ENCODE data around the gene NUP43. TPM values are rescaled to one million over a fixed set of nuclear protein-coding genes. Genes with fewer than 3 reads are reported as not detected.
A peak's percentile ranks its signal among the peaks of the same experiment; 100 is the strongest.
"Not testable (repeated sequence)": the region's sequence is repeated elsewhere in the genome, so short reads cannot be mapped to it uniquely, and the experiment has no call there.

The NUP43 gene
- total and polyA plus RNA-seq, 5 donors from 2014 or later, result 4.0 to 22.4 (median 6.1) TPM

- Mint-ChIP-seq H3K27me3 (no peaks in the 10 kb centered on the region), H3K9me3 (no peaks in the 10 kb centered on the region), H3K4me3 (no peak overlapping the region), H3K27ac (no peak overlapping the region), H3K36me3 (no peaks in the 10 kb centered on the region), H3K4me1 (peaks cover 25 to 43% (median 30%) of the 10 kb centered on the region in 4 donors)
- Histone ChIP-seq H3K4me1 (ENCODE audit: control insufficient read depth, insufficient read depth, low read length, poor library complexity, severe bottlenecking) (peaks cover 16% of the 10 kb centered on the region), H3K36me3 (ENCODE audit: control insufficient read depth, insufficient read depth, low read length) (no peaks in the 10 kb centered on the region), H3K27me3 (ENCODE audit: control insufficient read depth, insufficient read depth, low read length) (no peaks in the 10 kb centered on the region), H3K9me3 (ENCODE audit: control insufficient read depth in 2 of 2, low read length in 2 of 2) (no peaks in the 10 kb centered on the region), H3K4me3 (ENCODE audit: low read depth, low read length) (no peak overlapping the region), H3K27ac (ENCODE audit: insufficient read depth, low read length, poor library complexity, severe bottlenecking) (no peak overlapping the region)
- DNase-seq, result no peak
- ATAC-seq (ENCODE audit: low read depth in 2 of 2), result no peak
Measured at GRCh38 chr6:149754548-149754947, 8.2 kb upstream of the NUP43 start.

DNA sequence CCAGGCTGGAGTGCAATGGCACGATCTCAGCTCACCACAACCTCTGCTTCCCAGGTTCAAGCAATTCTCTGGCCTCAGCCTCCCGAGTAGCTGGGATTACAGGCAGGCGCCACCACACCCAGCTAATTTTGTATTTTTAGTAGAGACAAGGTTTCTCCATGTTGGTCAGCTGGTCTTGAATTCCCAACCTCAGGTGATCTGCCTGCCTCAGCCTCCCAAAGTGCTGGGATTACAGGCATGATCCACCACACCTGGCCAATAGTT lies 7.0 kb upstream of the NUP43 start:
- H3K27me3 Mint-ChIP-seq, result not testable (repeated sequence)

GRCh38 chr6:149752600-149753373 lies 6.5 kb upstream of the NUP43 start:
- Mint-ChIP-seq H3K36me3 (no peaks in the 10 kb centered on the region), H3K9me3 (no peaks in the 10 kb centered on the region), H3K27me3 (no peaks in the 10 kb centered on the region), H3K27ac (no peak overlapping the region), H3K4me1 (peaks cover 24 to 46% (median 28%) of the 10 kb centered on the region in 4 donors), H3K4me3 (peak overlapping the region in 3 of 4 donors; percentile 64 to 77 (median 73))
- Histone ChIP-seq H3K4me1 (ENCODE audit: control insufficient read depth, insufficient read depth, low read length, poor library complexity, severe bottlenecking) (peaks cover 16% of the 10 kb centered on the region), H3K27me3 (ENCODE audit: control insufficient read depth, insufficient read depth, low read length) (no peaks in the 10 kb centered on the region), H3K4me3 (ENCODE audit: low read depth, low read length) (no peak overlapping the region), H3K36me3 (ENCODE audit: control insufficient read depth, insufficient read depth, low read length) (no peaks in the 10 kb centered on the region), H3K9me3 (ENCODE audit: control insufficient read depth in 2 of 2, low read length in 2 of 2) (no peaks in the 10 kb centered on the region), H3K27ac (ENCODE audit: insufficient read depth, low read length, poor library complexity, severe bottlenecking) (no peak overlapping the region)
- DNase-seq (no peak), ATAC-seq (ENCODE audit: low read depth in 2 of 2) (no peak)

More for the DNA sequence above, 7.0 kb upstream of the NUP43 start:
- not testable (repeated sequence) for DNase-seq; H3K27me3 ChIP-seq (ENCODE audit: control insufficient read depth, insufficient read depth, low read length); H3K36me3 Mint-ChIP-seq; H3K36me3 ChIP-seq (ENCODE audit: control insufficient read depth, insufficient read depth, low read length); H3K9me3 Mint-ChIP-seq; H3K9me3 ChIP-seq (ENCODE audit: control insufficient read depth in 2 of 2, low read length in 2 of 2); H3K27ac Mint-ChIP-seq; H3K4me3 ChIP-seq (ENCODE audit: low read depth, low read length); H3K4me3 Mint-ChIP-seq; H3K27ac ChIP-seq (ENCODE audit: insufficient read depth, low read length, poor library complexity, severe bottlenecking); ATAC-seq (ENCODE audit: low read depth in 2 of 2)
- H3K4me1 Mint-ChIP-seq, result peaks cover 24 to 44% (median 28%) of the 10 kb centered on the region in 4 donors
- peaks cover 16% of the 10 kb centered on the region for H3K4me1 ChIP-seq (ENCODE audit: control insufficient read depth, insufficient read depth, low read length, poor library complexity, severe bottlenecking)

DNA sequence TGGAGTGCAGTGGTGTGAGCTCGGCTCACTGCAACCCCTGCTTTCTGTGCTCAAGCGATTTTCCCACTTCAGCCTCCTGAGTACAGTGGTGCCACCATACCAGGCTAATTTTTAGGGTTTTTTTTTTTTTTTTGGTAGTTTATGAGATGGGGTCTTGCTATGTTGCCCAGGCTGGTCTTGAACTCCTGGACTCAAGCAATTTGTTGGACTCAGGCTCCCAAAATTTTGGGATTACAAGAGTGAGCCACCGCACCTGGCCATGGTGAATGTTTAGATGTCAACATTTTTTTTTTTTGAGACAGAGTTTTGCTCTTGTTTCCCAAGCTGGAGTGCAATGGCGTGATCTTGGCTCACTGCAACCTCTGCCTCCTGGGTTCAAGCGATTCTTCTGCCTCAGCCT lies 5.6 kb upstream of the NUP43 start:
- not testable (repeated sequence) for ATAC-seq (ENCODE audit: low read depth in 2 of 2)
- peaks cover 16% of the 10 kb centered on the region for H3K4me1 ChIP-seq (ENCODE audit: control insufficient read depth, insufficient read depth, low read length, poor library complexity, severe bottlenecking)
- peak overlapping the region; percentile 41 to 77 (median 68) for H3K4me3 Mint-ChIP-seq

DNA sequence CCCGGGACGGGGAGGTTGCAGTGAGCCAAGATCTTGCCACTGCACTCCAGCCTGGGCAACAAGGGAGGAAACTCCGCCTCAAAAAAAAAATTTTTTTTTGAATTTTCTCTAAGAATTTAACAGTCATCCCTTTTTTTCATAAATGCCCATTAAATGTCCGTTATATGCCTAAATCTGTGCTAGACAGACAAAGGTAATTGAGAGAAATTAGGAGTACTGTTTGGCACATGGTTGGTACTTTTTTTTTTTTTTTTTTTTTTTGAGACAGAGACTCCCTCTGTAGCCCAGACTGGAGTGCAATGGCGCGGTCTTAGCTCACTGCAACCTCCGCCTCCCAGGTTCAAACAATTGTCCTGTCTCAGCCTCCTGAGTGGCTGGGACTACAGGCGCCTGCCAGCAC lies 4.9 kb upstream of the NUP43 start:
- H3K36me3 Mint-ChIP-seq, result no peaks in the 10 kb centered on the region
- no peak overlapping the region for H3K27ac ChIP-seq (ENCODE audit: insufficient read depth, low read length, poor library complexity, severe bottlenecking)
- H3K4me3 ChIP-seq (ENCODE audit: low read depth, low read length), result no peak overlapping the region
- no peaks in the 10 kb centered on the region for H3K27me3 ChIP-seq (ENCODE audit: control insufficient read depth, insufficient read depth, low read length)
- H3K27ac Mint-ChIP-seq, result no peak overlapping the region
- peak overlapping the region in 3 of 4 donors; percentile 86 to 96 (median 94) for H3K4me3 Mint-ChIP-seq
- ATAC-seq (ENCODE audit: low read depth in 2 of 2) (no peak), DNase-seq (no peak)
- H3K9me3 ChIP-seq (ENCODE audit: control insufficient read depth in 2 of 2, low read length in 2 of 2), result no peaks in the 10 kb centered on the region
- no peaks in the 10 kb centered on the region for H3K9me3 Mint-ChIP-seq
- no peaks in the 10 kb centered on the region for H3K27me3 Mint-ChIP-seq
- H3K4me1 Mint-ChIP-seq, result peaks cover 30 to 58% (median 39%) of the 10 kb centered on the region in 4 donors
- peaks cover 22% of the 10 kb centered on the region for H3K4me1 ChIP-seq (ENCODE audit: control insufficient read depth, insufficient read depth, low read length, poor library complexity, severe bottlenecking)
- H3K36me3 ChIP-seq (ENCODE audit: control insufficient read depth, insufficient read depth, low read length), result no peaks in the 10 kb centered on the region

More for the DNA sequence above, 5.6 kb upstream of the NUP43 start:
- H3K9me3 Mint-ChIP-seq; H3K27me3 Mint-ChIP-seq; H3K27ac Mint-ChIP-seq; H3K4me3 ChIP-seq (ENCODE audit: low read depth, low read length); H3K27ac ChIP-seq (ENCODE audit: insufficient read depth, low read length, poor library complexity, severe bottlenecking); H3K36me3 Mint-ChIP-seq; H3K9me3 ChIP-seq (ENCODE audit: control insufficient read depth in 2 of 2, low read length in 2 of 2); H3K36me3 ChIP-seq (ENCODE audit: control insufficient read depth, insufficient read depth, low read length); DNase-seq; H3K27me3 ChIP-seq (ENCODE audit: control insufficient read depth, insufficient read depth, low read length): not testable (repeated sequence)
- peaks cover 24 to 51% (median 33%) of the 10 kb centered on the region in 4 donors for H3K4me1 Mint-ChIP-seq

- Mint-ChIP-seq H3K4me1 (peaks cover 29 to 62% (median 39%) of the 10 kb centered on the region in 4 donors), H3K9me3 (no peaks in the 10 kb centered on the region), H3K27ac (peak overlapping the region; percentile 86 to 88 (median 88)), H3K4me3 (peak overlapping the region; percentile 86 to 96 (median 92)), H3K36me3 (no peaks in the 10 kb centered on the region), H3K27me3 (no peaks in the 10 kb centered on the region)
- Histone ChIP-seq H3K27ac (ENCODE audit: insufficient read depth, low read length, poor library complexity, severe bottlenecking) (peak overlapping the region; percentile 87), H3K36me3 (ENCODE audit: control insufficient read depth, insufficient read depth, low read length) (no peaks in the 10 kb centered on the region), H3K4me1 (ENCODE audit: control insufficient read depth, insufficient read depth, low read length, poor library complexity, severe bottlenecking) (peaks cover 31% of the 10 kb centered on the region), H3K27me3 (ENCODE audit: control insufficient read depth, insufficient read depth, low read length) (no peaks in the 10 kb centered on the region), H3K9me3 (ENCODE audit: control insufficient read depth in 2 of 2, low read length in 2 of 2) (no peaks in the 10 kb centered on the region), H3K4me3 (ENCODE audit: low read depth, low read length) (peak overlapping the region; percentile 77)
- ATAC-seq (ENCODE audit: low read depth in 2 of 2) (peak; percentile 1 to 2), DNase-seq (peak in 2 of 3 donors; percentile 58 to 70)
Measured at GRCh38 chr6:149750136-149750609, 3.8 kb upstream of the NUP43 start.

DNA sequence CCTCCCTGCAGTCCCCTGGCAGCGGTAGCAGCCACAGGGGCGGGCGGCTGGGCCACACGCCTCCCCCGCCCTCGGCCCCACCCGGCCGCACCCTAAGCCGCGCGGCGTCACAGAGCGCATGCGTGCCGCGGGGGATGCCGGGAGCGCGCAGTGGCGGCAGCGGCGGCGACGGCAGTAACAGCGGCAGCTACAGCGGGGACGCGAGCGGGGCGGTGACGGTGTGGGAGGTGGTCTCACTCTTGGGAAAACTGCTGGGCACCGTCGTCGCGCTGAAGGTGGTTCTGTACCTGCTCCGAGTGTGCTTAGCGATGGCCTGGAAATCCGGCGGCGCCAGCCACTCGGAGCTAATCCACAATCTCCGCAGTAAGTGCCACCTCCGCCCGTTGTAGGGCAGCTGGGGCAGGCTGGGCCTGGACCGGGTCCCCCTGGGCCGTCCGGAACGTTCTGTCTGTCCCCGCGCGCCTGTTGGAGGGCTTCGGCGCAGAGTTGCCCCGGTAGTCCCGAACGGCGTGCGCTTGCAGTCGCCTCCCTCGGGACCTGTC lies 3.3 kb upstream of the NUP43 start, which contains the start of gene PCMT1:
TSS of gene PCMT1 (plus strand) at position 148 of the 542 bp plus-strand sequence. CDS start at position 309, 161 bp downstream.
- Mint-ChIP-seq H3K36me3 (no peaks in the 10 kb centered on the region), H3K27ac (peak within 1 kb of the TSS; percentile 86 to 88 (median 88)), H3K4me1 (peaks cover 28 to 60% (median 38%) of the 10 kb centered on the region in 4 donors), H3K27me3 (no peaks in the 10 kb centered on the region), H3K9me3 (no peaks in the 10 kb centered on the region), H3K4me3 (peak within 1 kb of the TSS; percentile 86 to 96 (median 92))
- H3K4me1 ChIP-seq (ENCODE audit: control insufficient read depth, insufficient read depth, low read length, poor library complexity, severe bottlenecking), result peaks cover 36% of the 10 kb centered on the region
- ATAC-seq (ENCODE audit: low read depth in 2 of 2), result peak; percentile 85 to 86
- peak within 1 kb of the TSS; percentile 87 for H3K27ac ChIP-seq (ENCODE audit: insufficient read depth, low read length, poor library complexity, severe bottlenecking)
- no peaks in the 10 kb centered on the region for H3K36me3 ChIP-seq (ENCODE audit: control insufficient read depth, insufficient read depth, low read length)
- H3K27me3 ChIP-seq (ENCODE audit: control insufficient read depth, insufficient read depth, low read length), result no peaks in the 10 kb centered on the region
- peak within 1 kb of the TSS; percentile 77 for H3K4me3 ChIP-seq (ENCODE audit: low read depth, low read length)
- DNase-seq, result peak; percentile 86 to 94 (median 94)
- no peaks in the 10 kb centered on the region for H3K9me3 ChIP-seq (ENCODE audit: control insufficient read depth in 2 of 2, low read length in 2 of 2)
